H1 (cell line): ENCODE data around the gene COBLL1. TPM values are rescaled to one million over a fixed set of nuclear protein-coding genes. Genes with fewer than 3 reads are reported as not detected.

ENCODE experiments used
- CTCF ChIA-PET: fragments of 300-600 bp; sonication (Branson Sonifier 250); formaldehyde crosslinking; loops from one replicate; lab custom pipeline; 2021; ENCODE audit not compliant: partially characterized antibody; lab: Charles Lee
- POLR2A ChIA-PET: fragments of 300-600 bp; sonication (Branson Sonifier 250); formaldehyde crosslinking; loops from one replicate; lab custom pipeline; 2021; ENCODE audit warnings: inconsistent platforms; ENCODE audit not compliant: partially characterized antibody; lab: Charles Lee
- DNase-seq, 2 experiments: peaks; one replicate each; pipeline versions ENCODE4 v3.0.0 to v3.0.0-alpha.2; 2010 to 2022; ENCODE audit warnings: low spot score in 2 of 2, low read depth in 1 of 2, mixed read lengths in 1 of 2
- FAIRE-seq: peaks from 2 replicates; lab custom pipeline; 2011; peaks lifted over from hg19 to GRCh38; lab: Jason Lieb, UNC
- H2AFZ ChIP-seq: 2 replicates; pipeline ENCODE4 v1.8.1; 2012; ENCODE audit warnings: low read length, inconsistent platforms
- H2AK5ac ChIP-seq: 2 replicates; pipeline ENCODE4 v1.6.1; 2013; ENCODE audit warnings: low read depth, low read length
- H2BK120ac ChIP-seq: replicated peaks from 2 replicates; pipeline ENCODE3; 2013; ENCODE audit warnings: low read depth, low read length, inconsistent platforms
- H2BK12ac ChIP-seq: 2 replicates; pipeline ENCODE4 v1.6.1; 2013; ENCODE audit warnings: low read depth, low read length
- H2BK15ac ChIP-seq: 2 replicates; pipeline ENCODE4 v1.6.1; 2013; ENCODE audit warnings: low read length
- H2BK20ac ChIP-seq: 2 replicates; pipeline ENCODE4 v1.6.1; 2013; ENCODE audit warnings: low read length
- H2BK5ac ChIP-seq: 2 replicates; pipeline ENCODE4 v1.6.1; 2013; ENCODE audit warnings: low read depth, low read length
- H3K14ac ChIP-seq: 2 replicates; pipeline ENCODE4 v1.6.1; 2013; ENCODE audit warnings: inconsistent platforms; ENCODE audit not compliant: insufficient read length
- H3K18ac ChIP-seq: 2 replicates; pipeline ENCODE4 v1.6.1; 2013; ENCODE audit warnings: low read length; ENCODE audit errors: extremely low read depth
- H3K23ac ChIP-seq: 2 replicates; pipeline ENCODE4 v1.6.1; 2013; ENCODE audit warnings: inconsistent platforms; ENCODE audit not compliant: insufficient read length
- H3K23me2 ChIP-seq: 2 replicates; pipeline ENCODE4 v1.6.1; 2013; ENCODE audit warnings: low read depth, low read length
- H3K27ac ChIP-seq: 2 replicates; pipeline ENCODE4 v1.6.1; 2011; ENCODE audit warnings: low read depth, low read length, inconsistent platforms
- H3K27me3 ChIP-seq, 4 experiments: replicated peaks in 1 of 4; 1 replicate in 1 of 4; 2 replicates in 3 of 4; pipeline versions ENCODE4 v1.6.1 to v1.8.1; 2011 to 2013; ENCODE audit warnings: low read length in 3 of 4, mild to moderate bottlenecking in 3 of 4, inconsistent platforms in 2 of 4, mixed read lengths in 2 of 4, moderate library complexity in 1 of 4; ENCODE audit not compliant: control insufficient read depth in 3 of 4, insufficient read depth in 3 of 4; ENCODE audit errors: extremely low read depth in 1 of 4
- H3K36me3 ChIP-seq, 4 experiments: 2 replicates each; pipeline versions ENCODE4 v1.6.1 to v1.8.1; 2011 to 2013; ENCODE audit warnings: mild to moderate bottlenecking in 4 of 4, low read length in 3 of 4, moderate library complexity in 2 of 4, control low read depth in 1 of 4, inconsistent platforms in 1 of 4; ENCODE audit not compliant: insufficient read depth in 4 of 4, control insufficient read depth in 2 of 4
- H3K4ac ChIP-seq: replicated peaks from 2 replicates; pipeline ENCODE3; 2013; ENCODE audit warnings: low read length, low read depth, mixed read lengths, inconsistent platforms; ENCODE audit not compliant: insufficient read length
- H3K4me1 ChIP-seq, 4 experiments: replicated peaks in 1 of 4; 1 replicate in 1 of 4; 2 replicates in 3 of 4; pipeline versions ENCODE4 v1.6.1 to v1.8.1; 2011 to 2013; ENCODE audit warnings: low read length in 3 of 4, inconsistent platforms in 2 of 4, mixed read lengths in 1 of 4; ENCODE audit not compliant: insufficient read depth in 4 of 4, control insufficient read depth in 3 of 4
- H3K4me2 ChIP-seq, 2 experiments: 2 replicates each; pipeline versions ENCODE4 v1.6.1 to v1.8.1; 2011 to 2013; ENCODE audit warnings: low read depth in 2 of 2, low read length in 2 of 2, control low read depth in 1 of 2, inconsistent platforms in 1 of 2, mild to moderate bottlenecking in 1 of 2; ENCODE audit not compliant: insufficient read depth in 1 of 2
- H3K4me3 ChIP-seq, 4 experiments: fragments of 200-600, 300-600 bp in 1 of 4; sonication (generic), shearing (Covaris generic), sonication (Bioruptor Twin) in 1 of 4; 2 replicates each; pipeline versions ENCODE4 v1.5.1 to v1.8.1; 2011 to 2016; ENCODE audit warnings: low read length in 4 of 4, low read depth in 3 of 4, control low read depth in 2 of 4, inconsistent platforms in 2 of 4, mild to moderate bottlenecking in 2 of 4, mixed read lengths in 1 of 4, moderate library complexity in 1 of 4; ENCODE audit not compliant: insufficient read depth in 2 of 4; ENCODE audit errors: extremely low read depth in 1 of 4
- H3K56ac ChIP-seq: replicated peaks from 2 replicates; pipeline ENCODE3; 2013; ENCODE audit warnings: low read depth, mild to moderate bottlenecking, mixed read lengths, low read length, inconsistent platforms; ENCODE audit not compliant: insufficient read length
- H3K79me1 ChIP-seq: 2 replicates; pipeline ENCODE4 v1.6.1; 2013; ENCODE audit warnings: low read depth, low read length, control low read depth
- H3K79me2 ChIP-seq, 2 experiments: 2 replicates each; pipeline versions ENCODE4 v1.6.1 to v1.8.1; 2012 to 2013; ENCODE audit warnings: low read length in 2 of 2, mild to moderate bottlenecking in 2 of 2, inconsistent platforms in 1 of 2; ENCODE audit not compliant: insufficient read depth in 2 of 2, control insufficient read depth in 1 of 2
- H3K9ac ChIP-seq, 4 experiments: replicated peaks in 1 of 4; 1 replicate in 1 of 4; 2 replicates in 3 of 4; pipeline versions ENCODE4 v1.6.1 to v1.8.1; 2011 to 2013; ENCODE audit warnings: low read depth in 3 of 4, low read length in 3 of 4, control low read depth in 2 of 4, mild to moderate bottlenecking in 2 of 4, moderate library complexity in 2 of 4, inconsistent platforms in 1 of 4; ENCODE audit errors: extremely low read depth in 1 of 4
- H3K9me3 ChIP-seq, 2 experiments: 2 replicates each; pipeline versions ENCODE4 v1.6.1 to v1.8.1; 2012 to 2013; ENCODE audit warnings: mild to moderate bottlenecking in 2 of 2, moderate library complexity in 2 of 2, control low read depth in 1 of 2, inconsistent platforms in 1 of 2, low read depth in 1 of 2, low read length in 1 of 2, mixed read lengths in 1 of 2; ENCODE audit not compliant: insufficient read depth in 2 of 2
- H4K20me1 ChIP-seq, 2 experiments: replicated peaks in 1 of 2; 2 replicates each; pipeline versions ENCODE3 to v1.8.1; 2011 to 2013; ENCODE audit warnings: inconsistent platforms in 2 of 2, low read length in 2 of 2, mild to moderate bottlenecking in 1 of 2; ENCODE audit not compliant: insufficient read depth in 2 of 2, control insufficient read depth in 1 of 2
- H4K5ac ChIP-seq: 2 replicates; pipeline ENCODE4 v1.6.1; 2013; ENCODE audit warnings: low read length, low read depth, mixed read lengths, inconsistent platforms; ENCODE audit not compliant: insufficient read length
- H4K8ac ChIP-seq: 2 replicates; pipeline ENCODE4 v1.8.0; 2013; ENCODE audit warnings: mild to moderate bottlenecking, moderate library complexity, low read length, inconsistent platforms; ENCODE audit not compliant: insufficient read depth; ENCODE audit errors: extremely low read depth
- H4K91ac ChIP-seq: replicated peaks from 2 replicates; pipeline ENCODE3; 2013; ENCODE audit warnings: low read length, mixed read lengths, inconsistent platforms; ENCODE audit not compliant: insufficient read length
- EGR1 ChIP-seq: IDR thresholded peaks from 2 replicates; pipeline ENCODE4 v1.6.1; 2011; ENCODE audit warnings: low read depth, low read length, borderline replicate concordance
- EP300 ChIP-seq, 2 experiments: IDR thresholded peaks; 1 replicate in 1 of 2; 2 replicates in 1 of 2; pipeline ENCODE4 v1.6.1; 2011 to 2012; ENCODE audit warnings: low read depth in 2 of 2, low read length in 2 of 2, mild to moderate bottlenecking in 2 of 2, borderline replicate concordance in 1 of 2, inconsistent platforms in 1 of 2, moderate library complexity in 1 of 2
- EZH2 ChIP-seq: fragments of 200-600 bp; sonication (generic); IDR thresholded peaks from 2 replicates; pipeline ENCODE4 v1.7.1; 2012; ENCODE audit warnings: low read depth, mild to moderate bottlenecking, moderate library complexity, low read length, inconsistent platforms; ENCODE audit not compliant: severe bottlenecking
- GTF2F1 ChIP-seq: IDR thresholded peaks from 2 replicates; pipeline ENCODE4 v1.6.1; 2012; ENCODE audit warnings: low read depth, low read length, improper control_type of control experiment, borderline replicate concordance
- HDAC2 ChIP-seq, 2 experiments: fragments of 300-600 bp in 1 of 2; sonication (generic) in 1 of 2; IDR thresholded peaks; 2 replicates each; pipeline ENCODE4 v1.6.1; 2011 to 2012; ENCODE audit warnings: low read depth in 2 of 2, low read length in 2 of 2, mild to moderate bottlenecking in 2 of 2, moderate library complexity in 2 of 2, borderline replicate concordance in 1 of 2, inconsistent platforms in 1 of 2
- JUN ChIP-seq: IDR thresholded peaks from 2 replicates; pipeline ENCODE4 v1.6.1; 2011; ENCODE audit warnings: low read depth, mild to moderate bottlenecking, improper control_type of control experiment, low read length
- KDM1A ChIP-seq: fragments of 200-600, 300-600 bp; sonication (generic); IDR thresholded peaks from 2 replicates; pipeline ENCODE4 v1.7.1; 2016; ENCODE audit warnings: mild to moderate bottlenecking, low read length, borderline replicate concordance
- RXRA ChIP-seq: IDR thresholded peaks from 2 replicates; pipeline ENCODE4 v1.6.1; 2011; ENCODE audit warnings: low read depth, mild to moderate bottlenecking, low read length, moderate library complexity; ENCODE audit not compliant: insufficient read depth
- SIRT6 ChIP-seq: IDR thresholded peaks from one replicate; pipeline ENCODE4 v1.7.1; 2012; ENCODE audit warnings: low read length, inconsistent platforms
- TBP ChIP-seq: IDR thresholded peaks from 2 replicates; pipeline ENCODE4 v1.6.1; 2011; ENCODE audit warnings: low read depth, low read length, improper control_type of control experiment
- TCF12 ChIP-seq: IDR thresholded peaks from 2 replicates; pipeline ENCODE4 v1.6.1; 2011; ENCODE audit warnings: low read depth, mild to moderate bottlenecking, low read length
- polyA plus RNA-seq, 7 experiments: library from polyadenylated mRNA; depleted of rRNA in 3 of 7; stranded (reverse) in 5 of 7; unstranded in 2 of 7; fragments of >200 nt in 5 of 7; fragments of 200-250 nt in 2 of 7; gene quantifications; 1 replicate in 5 of 7; 2 replicates in 1 of 7; 4 replicates in 1 of 7; pipeline versions ENCODE4 v1.2.1 to v1.2.3, GENCODE V29; 2011 to 2013; ENCODE audit warnings: missing spikeins in 2 of 7, mixed read lengths in 2 of 7
- total RNA-seq: library from RNA; stranded (reverse); fragmentation: NEBNext Ultra II Directional; extraction: Animal tissue kit (Norgen Biotek cat#: 25700); gene quantifications from 2 replicates; pipeline ENCODE4 v1.2.1, GENCODE V29; 2021
- TF ChIP-seq, protein P1 (sequence below), 3 experiments: IDR thresholded peaks; 1 replicate in 2 of 3; 2 replicates in 1 of 3; pipeline versions ENCODE4 v1.5.1 to v1.6.1; 2011; ENCODE audit warnings: low read length in 3 of 3, mild to moderate bottlenecking in 3 of 3, inconsistent platforms in 2 of 3, low read depth in 1 of 3, moderate library complexity in 1 of 3; ENCODE audit not compliant: insufficient read depth in 1 of 3; ENCODE audit errors: control extremely low read depth in 1 of 3

COBLL1 gene
- total and polyA plus RNA-seq, 2 of the 8 experiments (the other 6 are each of a cell fraction or from before 2014, with no cell fraction given), result 2.2 to 6.2 TPM

GRCh38 chr2:164669291-164669690 is 172.3 kb downstream of the COBLL1 start:
- Histone ChIP-seq H3K23me2 (no peaks in the 10 kb centered on the region), H3K56ac (no peak overlapping the region), H3K4ac (no peak overlapping the region), H4K8ac (no peak overlapping the region), H3K23ac (no peak overlapping the region), H3K4me1 (no peaks in the 10 kb centered on the region), H3K4me2 (no peak overlapping the region), H3K9me3 (no peaks in the 10 kb centered on the region), H3K27me3 (no peaks in the 10 kb centered on the region), H2BK12ac (no peak overlapping the region), H3K79me2 (no peaks in the 10 kb centered on the region), H2AK5ac (no peak overlapping the region), H4K20me1 (no peaks in the 10 kb centered on the region), H3K18ac (no peak overlapping the region), H2BK15ac (no peak overlapping the region), H3K27ac (no peak overlapping the region), H2BK120ac (no peak overlapping the region), H4K5ac (no peak overlapping the region), H4K91ac (no peak overlapping the region), H2BK5ac (no peak overlapping the region), H3K4me3 (no peak overlapping the region), H3K79me1 (no peaks in the 10 kb centered on the region), H2BK20ac (no peak overlapping the region), H3K9ac (no peak overlapping the region), H3K36me3 (no peaks in the 10 kb centered on the region), H3K14ac (no peak overlapping the region), H2AFZ (no peak overlapping the region)
- DNase-seq (no peak), FAIRE-seq (no peak)
- POLR2A ChIA-PET, result no interaction called here
- CTCF ChIA-PET, result interaction anchor here (0.9 kb wide), 1 partner anchor 12 kb away, joined by 3 read pairs; no protein-coding TSS in a partner anchor
- TF ChIP-seq SIRT6 (no peak), TCF12 (no peak), EGR1 (no peak), GTF2F1 (no peak), EP300 (IDR thresholded peaks at IDR 0.05; ENCODE audit: borderline replicate concordance in 1 of 2, low read depth in 2 of 2, low read length in 2 of 2) (no peak), EZH2 (no peak), TBP (no peak), KDM1A (no peak), HDAC2 (IDR thresholded peaks at IDR 0.05; ENCODE audit: borderline replicate concordance in 1 of 2, low read depth in 2 of 2, low read length in 2 of 2) (no peak), RXRA (no peak), JUN (no peak)
- TF ChIP-seq, protein P1, sequence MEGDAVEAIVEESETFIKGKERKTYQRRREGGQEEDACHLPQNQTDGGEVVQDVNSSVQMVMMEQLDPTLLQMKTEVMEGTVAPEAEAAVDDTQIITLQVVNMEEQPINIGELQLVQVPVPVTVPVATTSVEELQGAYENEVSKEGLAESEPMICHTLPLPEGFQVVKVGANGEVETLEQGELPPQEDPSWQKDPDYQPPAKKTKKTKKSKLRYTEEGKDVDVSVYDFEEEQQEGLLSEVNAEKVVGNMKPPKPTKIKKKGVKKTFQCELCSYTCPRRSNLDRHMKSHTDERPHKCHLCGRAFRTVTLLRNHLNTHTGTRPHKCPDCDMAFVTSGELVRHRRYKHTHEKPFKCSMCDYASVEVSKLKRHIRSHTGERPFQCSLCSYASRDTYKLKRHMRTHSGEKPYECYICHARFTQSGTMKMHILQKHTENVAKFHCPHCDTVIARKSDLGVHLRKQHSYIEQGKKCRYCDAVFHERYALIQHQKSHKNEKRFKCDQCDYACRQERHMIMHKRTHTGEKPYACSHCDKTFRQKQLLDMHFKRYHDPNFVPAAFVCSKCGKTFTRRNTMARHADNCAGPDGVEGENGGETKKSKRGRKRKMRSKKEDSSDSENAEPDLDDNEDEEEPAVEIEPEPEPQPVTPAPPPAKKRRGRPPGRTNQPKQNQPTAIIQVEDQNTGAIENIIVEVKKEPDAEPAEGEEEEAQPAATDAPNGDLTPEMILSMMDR (IDR thresholded peaks at IDR 0.05; ENCODE audit: control extremely low read depth in 1 of 3, insufficient read depth in 1 of 3, low read depth in 1 of 3, low read length in 3 of 3), result no peak
